HG02938 (cell line): ENCODE measurements around the gene PITPNM2.

Experiments used
- ATAC-seq: cut with Tn5 transposase; IDR thresholded peaks from one replicate; pipeline ENCODE4 v1.9.1; 2021; ENCODE audit warnings: mild to moderate bottlenecking, moderate library complexity; ENCODE audit not compliant: unreplicated experiment

The PITPNM2 gene

DNA sequence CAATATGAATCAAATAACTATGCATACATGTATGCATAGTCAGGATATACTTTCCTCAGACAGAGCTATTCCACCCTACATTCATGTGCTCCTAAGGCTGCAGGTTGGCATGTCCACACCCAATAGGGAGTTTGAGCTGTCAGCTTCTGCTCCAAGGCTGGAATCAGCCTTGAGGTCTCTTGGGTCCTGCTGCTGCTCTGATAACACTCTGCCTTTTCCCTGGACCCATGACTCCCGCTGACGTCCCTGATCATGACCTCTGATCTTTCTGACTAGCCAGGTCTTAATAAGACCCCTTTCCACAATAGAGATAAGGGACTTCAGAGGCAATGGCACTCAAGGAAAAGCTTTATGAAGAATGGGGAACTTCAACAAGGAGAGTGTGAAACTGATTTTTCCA, 5.7 kb downstream of the PITPNM2 start:
- ATAC-seq: no peak

DNA sequence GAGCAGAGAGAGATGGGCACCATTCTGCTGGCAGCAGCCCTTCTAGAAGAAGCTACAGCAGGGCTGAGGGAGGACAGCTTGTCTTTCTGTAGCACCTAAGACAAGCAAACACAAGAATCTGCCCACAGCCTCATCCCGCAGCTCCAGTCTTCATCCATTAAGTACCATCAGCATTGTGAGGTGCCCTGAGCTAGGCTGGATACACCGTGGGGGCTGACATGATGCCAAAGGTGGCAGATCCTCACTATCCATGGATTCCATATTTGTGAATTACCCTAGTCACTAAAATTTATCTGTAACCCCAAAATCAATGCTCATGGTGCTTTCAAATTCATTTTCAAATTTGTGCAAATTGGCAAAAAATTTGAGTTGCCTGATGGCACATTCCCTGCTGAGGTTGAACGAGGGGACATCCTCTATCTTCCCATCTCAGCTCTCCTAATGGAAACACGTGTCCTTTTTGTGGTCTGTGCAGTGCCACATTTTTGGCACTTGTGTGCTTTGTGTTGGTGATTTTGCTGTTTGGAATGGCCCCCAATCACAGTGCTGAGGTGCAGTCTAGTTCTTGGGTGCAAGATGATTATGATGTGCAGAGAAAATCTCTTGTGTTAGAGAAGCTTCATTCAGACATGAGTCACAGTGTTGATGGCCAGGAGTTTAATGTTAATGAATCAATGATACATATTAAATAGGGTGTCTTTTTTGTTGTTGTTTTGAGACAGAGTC, 7.0 kb downstream of the PITPNM2 start:
- ATAC-seq: no peak

DNA sequence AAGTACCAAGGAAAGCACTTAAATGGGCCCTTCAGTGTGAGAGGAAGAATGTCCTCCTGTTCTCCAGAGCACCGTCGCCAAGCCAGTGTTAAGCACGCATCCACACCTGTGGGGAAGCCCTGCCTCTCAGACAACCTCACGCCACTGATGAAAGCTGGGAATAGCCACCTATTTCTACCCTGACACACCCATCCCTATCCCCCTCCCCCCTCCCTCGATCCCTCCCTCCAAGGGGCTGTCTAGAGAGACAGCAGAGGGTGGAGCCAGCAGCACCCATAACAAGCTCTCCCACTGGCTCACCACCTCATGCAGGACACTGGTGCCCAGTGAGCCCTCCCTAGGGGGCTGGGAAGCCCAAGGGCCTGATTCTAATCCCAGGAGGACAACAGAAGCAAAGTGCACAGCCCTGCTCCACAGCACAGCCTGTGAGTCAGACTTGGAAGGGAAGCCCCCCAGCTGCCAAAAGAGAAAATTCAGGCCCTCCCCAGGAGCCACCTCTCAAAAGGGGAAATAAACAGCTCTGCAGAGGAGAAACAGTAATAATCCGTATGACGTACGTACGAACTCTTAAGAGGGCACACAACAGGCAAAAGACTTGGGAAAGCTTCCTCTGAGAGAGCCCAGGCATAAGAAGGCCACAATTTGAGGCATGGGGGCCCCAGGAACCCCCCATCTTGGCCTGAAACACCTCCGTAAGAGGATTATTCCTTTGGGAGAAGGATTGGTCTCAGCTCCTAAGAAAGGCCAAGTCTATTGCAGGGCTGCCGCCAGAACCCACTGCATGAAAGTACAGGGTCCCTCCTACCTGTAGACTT, 7.8 kb downstream of the PITPNM2 start:
- ATAC-seq: no peak

DNA sequence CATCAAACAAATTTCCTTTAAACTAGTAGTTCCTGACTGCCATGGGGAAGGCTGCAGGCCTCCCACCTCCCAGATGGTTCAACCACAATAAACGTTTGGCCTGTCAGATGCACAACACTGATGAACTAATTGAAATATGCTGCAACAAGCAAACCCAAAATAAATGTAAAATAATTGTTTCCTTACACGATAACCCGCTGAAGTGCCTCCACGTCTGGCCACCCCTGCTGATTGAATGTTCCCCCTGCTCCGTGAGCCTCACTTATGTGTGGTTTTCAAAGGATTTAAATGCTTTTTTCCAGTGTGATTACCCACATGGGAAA, 8.4 kb downstream of the PITPNM2 start:
- ATAC-seq: no peak

DNA sequence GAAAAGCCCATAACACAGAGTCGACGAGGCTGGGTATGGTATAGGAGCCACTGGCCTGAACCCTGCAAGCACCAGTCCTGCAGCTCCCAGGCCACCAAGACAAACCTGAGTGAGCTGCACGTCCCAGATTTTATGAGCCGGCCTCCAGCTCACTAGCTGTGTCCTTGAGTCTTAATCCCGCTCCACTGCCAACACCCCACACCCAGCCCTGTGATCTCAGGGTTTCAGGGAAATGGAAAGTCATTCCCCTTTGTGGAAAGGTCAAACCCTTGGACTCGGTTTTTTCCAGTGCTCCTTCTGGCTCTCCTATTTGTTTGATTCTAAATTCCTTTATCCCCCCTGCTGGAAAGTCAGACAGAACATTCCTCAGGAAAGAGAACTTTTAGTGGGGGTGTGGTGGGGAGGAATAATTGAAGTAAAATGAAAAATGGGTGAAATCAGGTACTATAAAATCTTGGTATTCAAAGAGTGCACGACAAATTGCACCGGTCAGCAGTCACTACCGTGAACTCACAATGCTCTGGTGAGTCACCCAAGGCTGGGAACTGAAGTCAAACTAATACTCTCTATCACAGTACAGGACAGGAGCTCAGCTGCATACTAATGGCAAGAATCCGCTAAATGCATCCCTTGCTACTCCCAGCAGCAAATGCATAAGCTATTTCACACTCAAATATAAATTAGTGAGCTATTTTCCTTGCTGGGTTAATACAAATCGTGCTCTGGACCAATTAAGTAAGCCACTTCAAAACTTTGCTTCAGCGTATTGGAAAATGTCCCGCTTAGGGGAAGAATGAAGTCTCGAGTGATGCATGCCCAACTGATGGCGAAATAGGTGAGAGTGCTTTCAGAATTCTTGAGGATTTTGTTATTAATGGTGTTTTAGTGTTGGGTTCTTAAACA, 9.0 kb downstream of the PITPNM2 start:
- ATAC-seq: no peak

DNA sequence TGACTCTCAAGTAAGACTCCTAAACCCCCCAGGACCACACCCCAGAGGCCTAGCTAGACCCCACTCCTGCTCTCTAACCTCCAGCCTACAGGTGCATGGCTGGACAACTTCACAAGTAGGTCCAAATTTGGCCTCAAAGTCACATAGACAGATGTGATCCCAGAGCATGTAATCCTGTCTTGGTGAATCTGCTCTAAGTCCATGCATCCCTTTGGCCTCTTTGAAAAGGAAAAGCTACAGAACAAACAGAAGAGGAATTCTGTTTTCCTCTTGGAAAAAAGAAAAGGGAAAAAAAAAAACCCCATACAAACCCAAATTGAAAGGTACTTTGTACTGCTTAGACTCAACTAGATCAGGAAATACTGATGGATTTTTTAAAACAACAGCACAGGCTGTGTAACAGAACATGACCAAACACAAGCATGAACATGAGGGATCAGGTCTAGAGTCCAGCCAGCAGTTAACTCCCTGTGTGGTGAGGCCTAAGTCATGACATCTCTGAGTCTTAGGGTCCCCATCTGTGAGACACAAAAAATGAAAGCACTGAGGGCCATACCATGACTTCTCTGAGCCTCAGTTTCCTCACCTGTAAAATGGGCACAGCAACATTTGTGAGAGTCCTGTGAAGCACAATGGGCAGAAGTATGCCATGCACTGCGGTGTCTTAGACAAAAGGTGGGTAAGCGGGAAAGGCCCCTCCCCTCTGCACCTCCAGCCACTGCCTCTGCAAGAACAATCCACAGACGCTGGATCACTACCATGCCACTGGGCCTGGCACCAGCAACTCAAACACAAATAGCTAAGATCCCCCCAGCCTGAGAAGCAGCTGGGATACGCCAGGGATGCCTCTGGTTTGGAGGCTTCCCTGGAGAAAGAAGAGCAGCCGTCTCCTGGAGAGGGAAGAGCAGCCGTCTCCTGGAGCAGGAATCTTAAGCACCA, 9.9 kb downstream of the PITPNM2 start:
- ATAC-seq: no peak

DNA sequence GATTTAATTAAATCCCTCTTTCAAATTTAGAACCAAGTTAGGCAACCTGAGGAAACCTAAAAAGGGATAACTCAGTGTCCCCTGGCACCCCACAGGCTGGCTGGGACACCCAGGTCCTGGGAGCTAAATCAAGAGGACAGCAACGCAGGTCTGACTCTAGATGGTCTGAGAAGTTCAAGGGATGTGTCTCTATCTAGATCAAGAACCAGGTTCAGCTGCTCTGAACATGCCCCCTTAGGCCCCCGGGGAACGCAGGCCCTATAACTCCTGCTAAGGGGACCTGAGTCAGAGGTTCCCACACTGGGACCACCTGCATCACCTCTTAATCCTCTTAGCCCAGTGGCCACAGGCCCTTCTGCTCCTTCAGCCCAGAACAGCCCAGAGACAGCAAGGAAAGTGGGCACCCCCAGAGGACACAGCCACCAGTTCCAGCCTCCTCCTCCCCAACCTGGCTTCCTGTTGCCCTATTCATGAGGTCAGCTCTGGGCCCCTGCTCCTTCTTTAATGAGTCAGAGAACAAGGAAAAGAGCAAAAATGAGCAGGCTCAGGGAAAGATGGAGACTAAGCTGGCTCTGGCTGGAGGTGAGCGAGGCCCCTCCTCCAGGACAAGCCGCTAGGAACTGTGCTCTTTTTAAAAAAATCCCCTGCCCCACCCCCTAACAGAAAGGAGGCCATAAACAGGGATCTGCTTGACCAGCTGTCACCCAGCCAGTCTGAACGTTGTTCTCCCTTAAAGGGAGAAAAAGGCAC, 10.8 kb downstream of the PITPNM2 start:
- no peak for ATAC-seq

DNA sequence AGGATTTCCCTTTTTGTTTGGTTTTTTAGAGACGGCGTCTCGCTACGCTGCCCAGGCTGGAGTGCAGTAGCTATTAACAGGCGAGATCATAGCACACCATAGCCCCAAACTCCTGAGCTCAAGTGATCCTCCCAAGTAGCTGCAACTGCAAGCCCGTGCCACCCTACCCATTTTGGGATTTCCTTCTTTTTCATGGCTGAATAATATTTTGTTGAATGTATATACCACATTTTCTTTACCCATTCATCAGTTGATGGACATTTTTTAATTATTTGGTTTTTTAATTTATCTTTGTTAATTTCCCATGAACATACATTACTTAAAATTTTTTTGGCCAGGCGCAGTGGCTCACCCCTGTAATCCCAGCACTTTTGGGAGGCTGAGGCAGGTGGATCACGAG, 15.2 kb downstream of the PITPNM2 start:
- ATAC-seq: no peak

DNA sequence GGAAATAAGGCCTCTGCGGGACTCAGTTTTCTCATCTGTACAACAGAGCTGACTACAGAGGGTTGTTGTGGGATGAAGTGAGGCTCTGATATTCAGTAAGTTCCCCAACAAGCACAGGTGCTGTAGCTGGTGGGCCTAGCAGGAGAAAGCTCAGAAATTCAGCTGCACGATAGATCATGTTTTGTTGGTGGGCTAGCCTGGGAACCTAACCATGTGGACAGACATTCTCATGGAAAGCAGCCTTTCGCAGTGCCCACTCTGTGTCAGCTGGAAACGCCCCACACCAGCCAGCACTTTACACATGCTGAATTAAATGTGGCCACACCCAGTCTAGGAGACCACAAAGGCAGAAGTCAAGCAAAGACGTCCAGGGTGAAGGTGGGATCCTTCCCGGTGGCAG, 16.1 kb downstream of the PITPNM2 start:
- ATAC-seq: no peak

DNA sequence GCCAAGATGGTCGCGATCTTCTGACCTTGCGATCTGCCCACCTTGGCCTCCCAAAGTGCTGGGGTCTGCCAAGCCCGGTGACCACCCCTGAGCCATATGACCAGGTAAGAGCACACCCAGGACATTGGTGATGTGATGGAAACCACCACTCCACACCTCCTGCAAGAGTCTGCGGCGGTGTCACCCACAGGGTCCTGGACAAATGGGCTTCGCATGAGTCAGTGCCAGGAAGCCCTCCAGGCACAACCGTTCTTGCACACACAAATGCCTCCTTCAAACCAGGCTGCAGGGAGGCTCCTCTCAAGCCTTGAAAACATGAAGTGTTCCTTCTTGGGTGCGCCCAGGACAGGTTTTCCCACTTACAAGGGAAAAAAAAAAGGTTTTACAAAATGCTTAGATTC, 16.6 kb downstream of the PITPNM2 start:
- no peak for ATAC-seq

DNA sequence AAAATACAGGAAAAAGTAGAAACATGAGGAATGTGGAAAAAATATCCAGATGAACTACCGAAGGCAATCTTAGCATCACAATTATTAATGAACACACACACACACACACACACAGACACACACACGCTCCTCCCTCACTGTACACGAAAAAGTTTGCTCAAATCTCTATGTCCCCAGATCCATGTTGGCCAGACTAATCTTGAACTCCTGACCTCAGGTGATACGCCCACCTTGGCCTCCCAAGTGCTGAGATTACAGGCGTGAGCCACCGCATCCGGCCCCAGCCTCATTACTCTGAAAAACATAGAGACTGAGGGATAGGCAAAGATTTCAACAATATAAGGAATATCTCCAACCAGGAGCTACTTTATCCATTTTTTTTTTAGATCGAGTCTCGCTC, 17.2 kb downstream of the PITPNM2 start:
- ATAC-seq: no peak

DNA sequence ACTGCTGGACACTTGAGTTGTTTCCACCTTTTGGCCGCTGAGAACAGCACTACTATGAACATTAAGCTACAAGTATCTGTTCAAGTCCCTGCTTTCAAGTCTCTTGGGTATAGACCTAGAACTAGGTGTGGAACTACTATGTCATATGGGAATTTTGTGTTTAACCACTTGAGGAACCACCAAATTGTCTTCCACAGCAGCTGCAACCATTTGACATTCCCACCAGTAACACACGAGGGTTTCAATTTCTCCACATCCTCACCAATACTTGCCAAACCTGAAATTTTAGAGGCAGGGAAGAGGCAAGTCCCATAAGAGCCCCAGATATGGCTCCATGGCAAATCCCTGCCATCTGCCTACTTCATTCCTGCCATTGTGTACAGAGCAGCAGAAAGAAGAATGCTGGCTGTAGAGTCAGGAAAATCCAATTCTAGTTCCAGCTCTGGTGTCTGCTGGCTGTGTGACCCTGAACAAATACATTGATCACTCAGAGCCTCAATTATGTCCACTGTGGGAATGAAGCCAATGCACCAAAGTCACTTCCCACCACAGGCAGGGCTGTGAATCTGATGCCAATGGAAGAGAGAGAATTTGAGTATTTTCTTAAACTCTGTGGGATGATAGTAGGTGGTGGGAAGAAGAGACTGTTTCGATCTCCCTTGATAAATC, 17.8 kb downstream of the PITPNM2 start:
- ATAC-seq: no peak

DNA sequence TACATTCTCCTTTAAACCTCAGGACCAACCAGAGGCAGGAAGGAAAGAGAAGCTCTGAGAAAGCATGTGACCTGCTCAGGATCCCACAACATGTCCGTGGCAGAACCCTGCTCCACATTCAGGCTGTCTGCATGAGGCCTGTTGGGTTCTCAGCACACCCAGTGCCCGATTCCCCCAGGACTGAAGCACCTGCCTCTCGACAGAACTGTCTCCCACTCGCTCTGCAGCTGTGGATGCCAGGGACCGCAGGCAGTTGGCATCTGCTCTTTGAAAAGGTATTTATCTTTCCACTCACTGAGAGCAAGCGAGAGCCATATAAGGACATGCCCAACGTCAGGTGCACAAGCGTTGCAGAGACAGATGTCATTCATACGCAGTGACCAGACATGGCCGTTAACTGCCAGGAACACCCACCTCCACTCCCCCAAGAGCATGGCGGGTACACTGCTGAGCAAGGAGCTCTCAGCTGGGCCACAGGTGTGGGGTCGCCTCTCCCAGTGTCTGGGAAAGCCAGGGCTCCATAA, 18.9 kb downstream of the PITPNM2 start:
- ATAC-seq: no peak

DNA sequence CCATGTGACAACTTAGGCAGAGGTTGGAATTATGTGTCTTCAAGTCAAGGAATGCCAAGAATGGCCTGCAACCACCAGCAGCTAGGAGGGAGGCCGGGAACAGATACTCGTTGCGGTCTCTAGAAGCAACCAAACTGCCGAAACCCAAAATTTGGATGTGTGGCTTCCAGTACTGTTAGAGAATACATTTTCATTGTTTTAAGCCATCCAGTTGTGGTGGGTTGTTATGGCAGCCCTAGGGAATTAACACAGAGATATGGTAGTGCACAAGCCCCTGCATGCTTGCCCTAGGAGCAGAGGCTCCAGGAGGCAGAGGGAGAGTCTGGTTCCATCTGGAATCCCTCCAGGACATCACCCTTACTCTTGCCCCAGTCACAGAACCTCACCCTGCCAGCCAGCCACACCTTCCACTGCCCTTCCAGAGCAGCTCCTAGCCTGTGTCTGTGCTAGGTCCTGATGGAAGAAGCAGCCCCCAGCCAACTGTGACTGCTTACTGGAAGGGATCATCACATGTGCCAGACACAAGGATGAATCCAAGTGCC, 19.5 kb downstream of the PITPNM2 start:
- ATAC-seq: no peak

DNA sequence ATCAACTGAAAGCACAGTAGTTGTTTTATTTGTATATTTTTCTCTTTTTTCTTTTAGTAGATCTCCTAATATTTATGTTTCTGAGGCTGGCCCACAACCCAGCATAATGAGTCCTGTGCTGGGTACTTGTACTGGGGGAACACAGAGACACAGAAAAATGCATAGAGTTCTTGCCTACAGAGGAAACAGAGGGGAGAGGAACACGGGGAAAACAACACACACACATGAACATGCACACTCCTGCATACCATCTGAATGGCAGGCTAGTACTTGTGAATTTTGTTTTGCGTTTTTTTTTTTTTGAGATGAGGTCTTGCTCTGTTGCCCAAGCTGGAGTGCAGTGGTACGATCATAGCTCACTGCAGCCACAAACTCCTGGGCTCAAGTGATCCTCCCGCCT, 21.3 kb downstream of the PITPNM2 start:
- no peak for ATAC-seq

DNA sequence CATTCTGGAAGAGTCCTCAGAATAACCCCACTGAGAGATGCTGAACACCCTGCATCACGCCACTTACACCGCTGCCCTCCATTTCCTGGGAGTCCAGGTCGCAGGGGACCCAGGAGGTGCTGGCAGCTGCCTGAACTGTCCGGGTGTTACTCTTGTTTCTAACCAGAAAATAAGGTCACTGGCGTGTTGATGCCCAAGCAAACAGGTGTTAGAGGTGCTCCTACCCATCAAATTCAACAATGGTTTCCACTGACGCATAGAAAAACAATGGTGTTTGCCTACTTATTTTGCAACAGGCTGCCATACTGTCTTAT, 23.8 kb downstream of the PITPNM2 start:
- no peak for ATAC-seq

DNA sequence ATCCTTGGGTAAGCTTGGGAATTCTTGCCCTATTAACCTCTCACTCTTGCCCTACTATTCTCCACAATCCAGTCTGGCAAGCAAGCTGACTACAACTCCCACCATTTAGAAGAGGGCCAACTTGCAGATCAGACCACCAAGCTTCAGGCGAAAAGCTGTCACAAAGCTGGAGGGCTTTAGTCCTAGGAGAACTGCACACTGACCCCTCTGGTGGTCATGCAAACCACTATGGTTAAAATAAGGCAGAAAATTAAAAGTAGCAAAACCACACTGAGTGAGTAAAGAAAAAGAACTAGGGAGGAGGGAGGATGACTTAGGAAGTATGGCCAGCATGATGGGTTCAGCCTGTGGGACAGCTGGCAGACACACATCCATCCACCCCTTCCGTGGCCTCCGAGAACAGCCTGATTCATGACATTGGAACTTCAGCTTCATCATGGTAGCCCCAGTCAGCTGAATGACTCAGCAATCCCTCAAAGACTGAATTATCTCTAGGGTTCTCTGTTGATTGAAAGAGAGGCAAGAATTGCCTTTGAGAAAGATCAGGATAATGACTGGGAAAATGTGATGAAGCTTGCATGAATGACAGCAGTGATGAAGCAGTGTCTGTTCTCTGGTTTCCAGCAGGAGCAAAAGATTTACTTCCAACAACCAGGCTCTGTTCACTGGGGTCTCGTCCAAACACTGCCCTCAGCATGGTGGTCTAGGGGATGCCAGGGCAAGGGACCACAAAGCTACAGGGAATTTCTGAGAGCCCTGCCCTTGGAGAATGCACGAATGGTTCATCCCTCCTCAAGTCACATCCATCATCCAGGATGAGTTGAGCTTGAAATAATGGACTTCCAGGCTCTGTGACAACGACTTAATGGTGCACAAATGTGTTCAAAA, 24.4 kb downstream of the PITPNM2 start:
- no peak for ATAC-seq

DNA sequence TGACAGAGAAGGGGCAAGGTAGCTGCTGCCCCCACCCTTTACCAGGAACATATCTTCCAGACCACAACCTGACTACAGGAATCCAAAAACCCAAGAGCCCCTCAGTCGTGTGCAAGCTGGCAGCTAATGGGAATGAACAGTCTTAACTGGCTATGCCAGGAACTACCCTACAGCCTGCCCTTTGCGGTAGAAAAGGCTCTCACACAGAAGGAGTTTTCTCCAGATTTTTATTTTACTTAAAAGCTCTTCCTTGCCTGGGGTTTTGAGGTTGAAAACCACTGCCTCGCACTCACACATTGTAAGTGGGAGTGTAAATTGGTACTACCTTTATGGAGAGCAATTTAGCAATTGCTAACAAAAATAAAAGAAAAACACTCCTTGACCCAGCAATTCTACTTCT, 28.3 kb downstream of the PITPNM2 start:
- no peak for ATAC-seq
